ENCODE results near the gene CAMSAP1. TPM values are rescaled to one million over a fixed set of nuclear protein-coding genes. Genes with fewer than 3 reads are reported as not detected.
"Not testable (repeated sequence)": the region's sequence is repeated elsewhere in the genome, so short reads cannot be mapped to it uniquely, and the experiment has no call there.

CAMSAP1 gene
- total RNA-seq, 4 donors from 2014 or later = 31.2 to 85.3 (median 51.6) TPM

DNA sequence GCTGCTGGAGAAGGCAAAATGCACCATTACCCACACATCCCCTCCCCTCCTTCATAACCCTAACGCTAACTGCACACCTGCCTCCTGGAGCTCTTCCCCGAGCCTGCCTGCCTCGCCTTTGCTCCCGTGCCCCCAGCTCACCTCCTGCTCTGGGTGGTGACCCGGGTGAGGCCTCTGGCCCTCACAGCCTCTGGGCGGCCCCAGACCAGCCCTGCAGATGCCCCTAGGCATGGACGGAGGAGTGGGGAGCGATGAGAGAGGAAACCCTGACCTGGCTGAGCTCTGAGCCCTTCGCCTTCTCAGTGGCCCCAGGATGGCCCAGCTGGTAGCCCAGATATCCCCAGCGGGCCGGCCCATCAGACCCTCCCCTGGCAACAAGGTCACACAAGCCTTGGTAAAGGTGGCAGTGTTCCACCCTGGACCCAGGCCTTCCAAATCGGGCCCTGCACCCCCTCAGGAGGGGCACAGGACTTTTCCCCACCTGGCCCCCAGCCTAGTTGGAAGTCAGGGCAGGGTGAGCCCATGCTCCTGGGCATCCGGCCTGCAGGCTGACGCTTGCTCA, 14.5 kb upstream of the CAMSAP1 start:
- no peak for DNase-seq
- no peaks in the 10 kb centered on the region for H3K27me3 ChIP-seq
- no peak overlapping the region for H3K4me3 ChIP-seq
- TF ChIP-seq POLR2A (IDR thresholded peaks at IDR 0.05) = no peak
- TF ChIP-seq, protein P1, sequence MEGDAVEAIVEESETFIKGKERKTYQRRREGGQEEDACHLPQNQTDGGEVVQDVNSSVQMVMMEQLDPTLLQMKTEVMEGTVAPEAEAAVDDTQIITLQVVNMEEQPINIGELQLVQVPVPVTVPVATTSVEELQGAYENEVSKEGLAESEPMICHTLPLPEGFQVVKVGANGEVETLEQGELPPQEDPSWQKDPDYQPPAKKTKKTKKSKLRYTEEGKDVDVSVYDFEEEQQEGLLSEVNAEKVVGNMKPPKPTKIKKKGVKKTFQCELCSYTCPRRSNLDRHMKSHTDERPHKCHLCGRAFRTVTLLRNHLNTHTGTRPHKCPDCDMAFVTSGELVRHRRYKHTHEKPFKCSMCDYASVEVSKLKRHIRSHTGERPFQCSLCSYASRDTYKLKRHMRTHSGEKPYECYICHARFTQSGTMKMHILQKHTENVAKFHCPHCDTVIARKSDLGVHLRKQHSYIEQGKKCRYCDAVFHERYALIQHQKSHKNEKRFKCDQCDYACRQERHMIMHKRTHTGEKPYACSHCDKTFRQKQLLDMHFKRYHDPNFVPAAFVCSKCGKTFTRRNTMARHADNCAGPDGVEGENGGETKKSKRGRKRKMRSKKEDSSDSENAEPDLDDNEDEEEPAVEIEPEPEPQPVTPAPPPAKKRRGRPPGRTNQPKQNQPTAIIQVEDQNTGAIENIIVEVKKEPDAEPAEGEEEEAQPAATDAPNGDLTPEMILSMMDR (IDR thresholded peaks at IDR 0.05) = no peak
- H3K4me1 ChIP-seq = peaks cover 0 to 8% (median 6%) of the 10 kb centered on the region in 3 donors
- H3K36me3 ChIP-seq = peaks cover 0 to 35% (median 0%) of the 10 kb centered on the region in 3 donors
- peaks cover 0 to 29% (median 14%) of the 10 kb centered on the region in 3 donors for H3K9me3 ChIP-seq
- H3K27ac ChIP-seq = no peak overlapping the region
- 75% methylated on average over 7 of the region's 14 CpGs for WGBS, 2 donors
- intact Hi-C loops (cut with DNase I) = no loop called here

- Histone ChIP-seq H3K4me1 (peaks cover 0 to under 1% (median 0%) of the 10 kb centered on the region in 3 donors), H3K27ac (no peak overlapping the region), H3K36me3 (peaks cover 0 to 36% (median 0%) of the 10 kb centered on the region in 3 donors), H3K9me3 (peaks cover 0 to 36% (median 21%) of the 10 kb centered on the region in 3 donors), H3K4me3 (no peak overlapping the region), H3K27me3 (no peaks in the 10 kb centered on the region)
- WGBS, 2 donors = 71 to 72% methylated on average over 11 to 13 of the region's 24 CpGs
- intact Hi-C loops (cut with DNase I) = no loop called here
- no peak for DNase-seq
- TF ChIP-seq, protein P1 (IDR thresholded peaks at IDR 0.05) = no peak
- no peak for TF ChIP-seq POLR2A (IDR thresholded peaks at IDR 0.05)
These were observed 13.7 kb upstream of the CAMSAP1 start for GRCh38 chr9:135920973-135921585.

- no peak overlapping the region for H3K4me3 ChIP-seq
- TF ChIP-seq, protein P1 (IDR thresholded peaks at IDR 0.05) = no peak
- TF ChIP-seq POLR2A (IDR thresholded peaks at IDR 0.05) = no peak
- intact Hi-C loops (cut with DNase I) = no loop called here
- WGBS, 2 donors = 89 to 100% methylated on average over 4 to 8 of the region's 15 CpGs
- no peak overlapping the region for H3K27ac ChIP-seq
- H3K27me3 ChIP-seq = no peaks in the 10 kb centered on the region
- H3K4me1 ChIP-seq = no peaks in the 10 kb centered on the region
- peaks cover 0 to 43% (median 28%) of the 10 kb centered on the region in 3 donors for H3K9me3 ChIP-seq
- peaks cover 0 to 40% (median 5%) of the 10 kb centered on the region in 3 donors for H3K36me3 ChIP-seq
- no peak for DNase-seq
These were observed 13.0 kb upstream of the CAMSAP1 start for GRCh38 chr9:135920256-135920930.

- Histone ChIP-seq H3K9me3 (peaks cover 0 to 53% (median 29%) of the 10 kb centered on the region in 3 donors), H3K4me3 (no peak overlapping the region), H3K27me3 (no peaks in the 10 kb centered on the region), H3K36me3 (peaks cover 0 to 41% (median 8%) of the 10 kb centered on the region in 3 donors), H3K4me1 (no peaks in the 10 kb centered on the region), H3K27ac (no peak overlapping the region)
- TF ChIP-seq, protein P1 (IDR thresholded peaks at IDR 0.05) = no peak
- TF ChIP-seq POLR2A (IDR thresholded peaks at IDR 0.05) = no peak
- DNase-seq = no peak
- WGBS, 2 donors = 87 to 94% methylated on average over 4 to 7 of the region's 11 CpGs
- intact Hi-C loops (cut with DNase I) = no loop called here
These were observed 12.1 kb upstream of the CAMSAP1 start for GRCh38 chr9:135919318-135919890.

- Histone ChIP-seq H3K36me3 (peaks cover 0 to 65% (median 10%) of the 10 kb centered on the region in 3 donors), H3K9me3 (peaks cover 0 to 68% (median 35%) of the 10 kb centered on the region in 3 donors)
- DNase-seq; H3K4me1 ChIP-seq; intact Hi-C loops (cut with DNase I); H3K27me3 ChIP-seq; H3K4me3 ChIP-seq; H3K27ac ChIP-seq: not testable (repeated sequence)
- WGBS, 2 donors = 85 to 97% methylated on average over 12 of the region's 12 CpGs
These were observed 8.9 kb upstream of the CAMSAP1 start for GRCh38 chr9:135916227-135916626.

Data from esophagus squamous epithelium (tissue), 5 donors.